LNCaP clone FGC (cell line): Measurements from ENCODE around the gene GRAMD1B.

Experiments
- DNase-seq: peaks from one replicate; pipeline ENCODE4 v3.0.0-alpha.2; 2011; ENCODE audit warnings: low read depth
- H3K4me3 ChIP-seq: 2 replicates; pipeline ENCODE4 v1.5.1; 2011; ENCODE audit warnings: mild to moderate bottlenecking, low read depth, low read length, control low read depth
- TF ChIP-seq, protein P1 (sequence below): IDR thresholded peaks from 2 replicates; pipeline ENCODE4 v1.5.1; 2012; ENCODE audit warnings: mild to moderate bottlenecking; ENCODE audit not compliant: control insufficient read depth, insufficient read depth; ENCODE audit errors: extremely low read depth

Gene GRAMD1B

DNA sequence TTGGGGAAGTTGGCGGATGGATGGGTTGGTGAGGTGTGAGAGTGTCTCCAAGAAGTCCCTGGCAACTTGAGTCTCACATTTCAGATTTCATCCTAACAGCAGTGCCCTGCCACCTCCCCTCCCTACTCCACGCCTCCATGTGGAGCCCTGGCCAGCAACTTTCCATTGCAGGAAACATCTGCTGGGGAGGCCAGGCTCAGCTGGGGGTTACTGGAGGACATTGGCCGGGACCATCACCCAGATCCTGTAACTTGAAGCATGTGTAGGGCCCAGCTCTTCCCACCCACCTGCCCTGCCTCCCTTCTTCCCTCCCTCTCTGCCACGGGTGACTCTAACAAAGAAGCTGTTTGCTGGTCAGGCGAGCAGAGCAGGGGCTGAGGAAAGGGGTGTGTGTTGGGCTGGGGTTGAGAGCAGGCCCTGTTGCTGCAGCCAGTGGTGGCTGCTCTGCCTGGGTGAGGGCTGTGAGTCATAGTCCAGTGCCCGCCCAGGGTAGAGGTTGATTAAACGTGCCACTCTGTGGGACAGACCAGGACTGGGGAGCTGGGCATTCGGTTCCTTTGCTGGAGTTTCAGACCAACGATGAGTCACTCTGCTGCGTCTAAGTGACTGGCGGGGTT, 160.3 kb downstream of the GRAMD1B start:
- no peak overlapping the region for H3K4me3 ChIP-seq
- DNase-seq: no peak
- TF ChIP-seq, protein P1, sequence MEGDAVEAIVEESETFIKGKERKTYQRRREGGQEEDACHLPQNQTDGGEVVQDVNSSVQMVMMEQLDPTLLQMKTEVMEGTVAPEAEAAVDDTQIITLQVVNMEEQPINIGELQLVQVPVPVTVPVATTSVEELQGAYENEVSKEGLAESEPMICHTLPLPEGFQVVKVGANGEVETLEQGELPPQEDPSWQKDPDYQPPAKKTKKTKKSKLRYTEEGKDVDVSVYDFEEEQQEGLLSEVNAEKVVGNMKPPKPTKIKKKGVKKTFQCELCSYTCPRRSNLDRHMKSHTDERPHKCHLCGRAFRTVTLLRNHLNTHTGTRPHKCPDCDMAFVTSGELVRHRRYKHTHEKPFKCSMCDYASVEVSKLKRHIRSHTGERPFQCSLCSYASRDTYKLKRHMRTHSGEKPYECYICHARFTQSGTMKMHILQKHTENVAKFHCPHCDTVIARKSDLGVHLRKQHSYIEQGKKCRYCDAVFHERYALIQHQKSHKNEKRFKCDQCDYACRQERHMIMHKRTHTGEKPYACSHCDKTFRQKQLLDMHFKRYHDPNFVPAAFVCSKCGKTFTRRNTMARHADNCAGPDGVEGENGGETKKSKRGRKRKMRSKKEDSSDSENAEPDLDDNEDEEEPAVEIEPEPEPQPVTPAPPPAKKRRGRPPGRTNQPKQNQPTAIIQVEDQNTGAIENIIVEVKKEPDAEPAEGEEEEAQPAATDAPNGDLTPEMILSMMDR: no peak

DNA sequence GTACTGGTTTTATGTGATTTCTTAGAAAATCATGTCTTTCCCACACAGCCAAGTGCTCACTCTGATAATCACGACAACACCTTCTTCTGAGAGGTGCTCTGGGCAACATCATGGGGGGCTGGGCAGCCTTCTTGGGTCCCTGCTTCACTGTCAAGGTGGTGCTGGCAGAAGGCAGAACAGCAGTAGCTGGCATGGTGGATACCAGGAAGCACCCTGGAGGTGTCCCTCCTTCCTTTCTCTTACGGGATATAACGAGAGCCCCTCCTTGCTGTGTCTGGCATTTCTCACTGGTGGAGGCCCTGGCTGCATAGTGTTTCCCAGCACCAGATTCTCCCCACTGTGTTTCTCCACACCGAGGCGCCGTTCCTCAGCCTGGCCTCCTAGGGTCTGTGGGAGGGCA, 163.5 kb downstream of the GRAMD1B start:
- TF ChIP-seq, protein P1: no peak
- DNase-seq: no peak
- H3K4me3 ChIP-seq: no peak overlapping the region

DNA sequence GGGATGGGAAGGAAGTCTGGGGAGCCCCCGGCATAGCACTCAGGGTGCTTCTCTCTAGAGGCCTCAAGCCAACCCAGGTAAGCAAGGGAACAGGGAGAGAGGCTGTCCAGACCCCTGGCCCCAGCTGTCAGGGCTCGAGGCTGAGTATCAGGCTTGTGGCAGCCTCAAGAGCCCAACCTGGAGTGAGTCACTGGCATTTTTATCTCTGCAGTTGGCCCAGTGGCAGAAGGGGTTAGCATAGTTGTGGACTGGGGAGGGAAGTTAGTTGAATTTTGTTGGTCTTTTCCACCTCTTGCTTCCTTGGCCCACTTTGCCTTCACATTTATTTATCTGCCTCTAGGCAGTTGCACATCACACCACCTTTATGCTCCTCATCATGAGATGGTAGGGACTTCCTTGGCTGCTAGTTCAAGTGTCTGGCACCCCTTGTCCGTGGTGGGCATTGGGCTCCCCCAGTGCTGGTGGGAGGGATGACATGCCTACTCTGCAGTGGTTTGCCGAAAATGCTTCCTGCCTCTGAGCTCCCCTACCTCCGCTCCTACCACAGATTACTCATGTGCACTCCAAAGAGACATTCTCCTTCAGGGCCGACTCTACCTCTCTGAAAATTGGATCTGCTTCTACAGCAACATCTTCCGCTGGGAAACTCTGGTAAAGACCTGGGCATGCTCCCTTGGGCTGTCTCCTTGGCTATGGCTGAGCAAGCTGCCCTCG, 164.3 kb downstream of the GRAMD1B start:
- TF ChIP-seq, protein P1: no peak
- no peak for DNase-seq
- no peak overlapping the region for H3K4me3 ChIP-seq

DNA sequence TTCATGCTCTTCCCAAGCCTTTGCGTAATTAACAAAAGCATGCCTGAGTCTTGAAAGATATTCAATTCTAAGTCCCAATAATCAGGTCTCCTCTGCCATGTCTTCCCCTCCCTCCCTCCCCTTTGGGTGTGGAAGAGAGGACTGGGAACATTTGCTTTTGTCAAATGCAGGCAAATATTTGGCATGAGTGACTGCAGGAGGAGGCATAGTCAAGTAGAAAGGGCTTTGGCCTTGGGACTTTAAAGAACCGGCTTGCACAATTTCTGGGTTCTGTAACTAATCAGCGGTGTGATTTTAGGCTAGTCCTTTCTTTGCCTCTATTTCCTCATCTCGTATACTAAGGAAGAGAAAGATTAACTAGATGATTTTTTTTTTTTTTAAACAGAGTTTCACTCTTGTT, 164.9 kb downstream of the GRAMD1B start:
- no peak overlapping the region for H3K4me3 ChIP-seq
- no peak for DNase-seq
- TF ChIP-seq, protein P1: no peak

DNA sequence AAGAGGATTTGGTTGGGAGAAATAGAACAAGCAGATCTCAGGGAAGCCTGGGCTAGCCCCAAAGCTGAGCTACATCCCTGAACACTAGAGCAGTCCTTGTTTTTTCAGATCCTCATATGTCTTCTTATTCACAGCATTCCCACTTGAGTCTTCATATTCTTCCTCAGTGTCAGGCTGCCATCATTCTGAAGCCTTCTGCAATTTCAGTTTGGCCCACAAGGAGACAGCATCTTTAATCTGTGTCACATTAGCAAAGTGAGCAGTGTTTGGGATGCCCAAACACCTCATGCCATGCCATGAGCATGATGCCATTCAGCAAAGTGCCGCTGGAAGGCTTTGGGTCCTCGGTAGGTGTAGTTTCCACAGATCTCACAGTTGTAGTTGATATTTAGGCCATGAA, 167.8 kb downstream of the GRAMD1B start:
- TF ChIP-seq, protein P1: no peak
- H3K4me3 ChIP-seq: no peak overlapping the region

DNA sequence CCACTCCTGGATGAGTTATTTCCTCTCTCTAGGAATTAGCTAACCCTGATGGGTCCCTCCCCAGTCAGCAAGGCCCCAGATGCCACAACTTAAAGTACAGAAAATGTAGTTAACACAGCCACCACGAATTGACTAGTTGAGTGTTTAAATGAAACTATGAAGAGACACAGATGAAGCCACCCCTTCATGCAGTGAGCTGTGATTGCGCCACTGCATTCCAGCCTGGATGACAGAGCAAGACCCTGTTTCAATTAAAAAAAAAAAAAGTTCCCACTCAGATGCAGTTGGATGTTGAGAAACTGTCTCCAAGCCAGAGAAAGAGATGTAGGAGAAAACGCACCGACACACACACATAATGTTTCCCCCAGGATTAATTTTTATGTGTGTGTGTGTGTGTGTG, 171.1 kb downstream of the GRAMD1B start:
- TF ChIP-seq, protein P1: no peak
- DNase-seq: no peak
- H3K4me3 ChIP-seq: no peak overlapping the region

More for the DNA sequence above, 167.8 kb downstream of the GRAMD1B start:
- no peak for DNase-seq
